Peyer's patch (tissue), 4 donors: ENCODE measurements around the gene RPS15A.

ENCODE experiments used
- POLR2A ChIP-seq, 2 donors: fragments of 450-650 bp; IDR thresholded peaks; one replicate each; pipeline ENCODE4 v1.5.1; 2017; ENCODE audit warnings: antibody characterized with exemption in 2 of 2, mild to moderate bottlenecking in 2 of 2, moderate library complexity in 2 of 2
- TF ChIP-seq, protein P1 (sequence below), 6 experiments: fragments of 450-650 bp in 4 of 6; fragments of 200-600 bp in 2 of 6; sonication (generic) in 1 of 6; IDR thresholded peaks; one replicate each; pipeline ENCODE4 v1.5.1; 2017 to 2019; ENCODE audit warnings: antibody characterized with exemption in 6 of 6, mild to moderate bottlenecking in 3 of 6, moderate library complexity in 1 of 6

DNA sequence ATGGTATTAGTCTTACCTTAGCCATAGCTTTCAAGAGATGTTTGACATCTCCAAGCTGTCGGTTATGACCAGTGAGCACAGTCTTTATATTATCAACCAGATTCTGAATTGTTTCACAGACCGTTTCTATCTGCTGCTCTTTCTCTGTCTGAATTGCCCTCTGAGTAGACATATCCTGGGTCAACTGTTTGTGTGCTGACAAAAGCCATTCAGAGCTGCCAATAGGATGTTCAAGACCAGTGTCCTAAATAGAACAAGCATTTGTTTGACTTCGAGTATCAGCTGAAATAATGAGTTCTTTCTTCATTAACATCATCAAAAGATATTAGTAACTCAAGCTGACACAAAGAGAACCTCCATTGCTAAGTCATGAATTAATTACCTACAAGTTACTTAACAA lies 26.2 kb upstream of the RPS15A start:
- TF ChIP-seq, protein P1, sequence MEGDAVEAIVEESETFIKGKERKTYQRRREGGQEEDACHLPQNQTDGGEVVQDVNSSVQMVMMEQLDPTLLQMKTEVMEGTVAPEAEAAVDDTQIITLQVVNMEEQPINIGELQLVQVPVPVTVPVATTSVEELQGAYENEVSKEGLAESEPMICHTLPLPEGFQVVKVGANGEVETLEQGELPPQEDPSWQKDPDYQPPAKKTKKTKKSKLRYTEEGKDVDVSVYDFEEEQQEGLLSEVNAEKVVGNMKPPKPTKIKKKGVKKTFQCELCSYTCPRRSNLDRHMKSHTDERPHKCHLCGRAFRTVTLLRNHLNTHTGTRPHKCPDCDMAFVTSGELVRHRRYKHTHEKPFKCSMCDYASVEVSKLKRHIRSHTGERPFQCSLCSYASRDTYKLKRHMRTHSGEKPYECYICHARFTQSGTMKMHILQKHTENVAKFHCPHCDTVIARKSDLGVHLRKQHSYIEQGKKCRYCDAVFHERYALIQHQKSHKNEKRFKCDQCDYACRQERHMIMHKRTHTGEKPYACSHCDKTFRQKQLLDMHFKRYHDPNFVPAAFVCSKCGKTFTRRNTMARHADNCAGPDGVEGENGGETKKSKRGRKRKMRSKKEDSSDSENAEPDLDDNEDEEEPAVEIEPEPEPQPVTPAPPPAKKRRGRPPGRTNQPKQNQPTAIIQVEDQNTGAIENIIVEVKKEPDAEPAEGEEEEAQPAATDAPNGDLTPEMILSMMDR (IDR thresholded peaks at IDR 0.05), result no peak
- no peak for TF ChIP-seq POLR2A (IDR thresholded peaks at IDR 0.05)
